Naive thymus-derived CD4-positive, alpha-beta T cell (primary cell): Measurements from ENCODE around the gene F10. TPM values are rescaled to one million over a fixed set of nuclear protein-coding genes. Genes with fewer than 3 reads are reported as not detected.
"Not testable (repeated sequence)": the region's sequence is repeated elsewhere in the genome, so short reads cannot be mapped to it uniquely, and the experiment has no call there.

Experiments
- ATAC-seq: fragments of 150-1000 bp; cut with Tn5 transposase; 2 replicates; pipeline ENCODE4 v1.10.0; 2021; ENCODE audit warnings: mild to moderate bottlenecking, moderate library complexity
- CTCF ChIA-PET: fragments of 350-600 bp; sonication (Branson Sonifier 250); formaldehyde crosslinking; loops from one replicate; lab custom pipeline; 2021; ENCODE audit warnings: antibody characterized with exemption; lab: Charles Lee
- POLR2A ChIA-PET: fragments of 350-600 bp; sonication (Branson Sonifier 250); formaldehyde crosslinking; loops from one replicate; lab custom pipeline; 2021; ENCODE audit warnings: antibody characterized with exemption, inconsistent platforms; lab: Charles Lee
- DNase-seq, 9 donors: peaks; one replicate each; pipeline versions ENCODE4 v3.0.0 to v3.0.0-alpha.2; 2020 to 2022; ENCODE audit warnings: mixed read lengths in 1 of 9
- H3K27ac ChIP-seq: one replicate; pipeline ENCODE4 v1.7.0; 2013; ENCODE audit warnings: mild to moderate bottlenecking, low read depth, low read length, moderate library complexity
- H3K27me3 ChIP-seq, 2 donors: one replicate each; pipeline ENCODE4 v1.7.0; 2013; ENCODE audit warnings: low read length in 2 of 2, mild to moderate bottlenecking in 2 of 2, moderate library complexity in 2 of 2; ENCODE audit not compliant: control insufficient read depth in 2 of 2, insufficient read depth in 2 of 2
- H3K36me3 ChIP-seq, 3 experiments: 1 replicate in 2 of 3; 2 replicates in 1 of 3; pipeline ENCODE4 v1.7.0; 2013; ENCODE audit warnings: low read length in 3 of 3, mild to moderate bottlenecking in 3 of 3, moderate library complexity in 1 of 3; ENCODE audit not compliant: insufficient read depth in 3 of 3, control insufficient read depth in 2 of 3
- H3K4me1 ChIP-seq, 2 donors: one replicate each; pipeline ENCODE4 v1.7.0; 2013; ENCODE audit warnings: low read length in 2 of 2, mild to moderate bottlenecking in 2 of 2, moderate library complexity in 1 of 2; ENCODE audit not compliant: control insufficient read depth in 2 of 2, insufficient read depth in 2 of 2
- H3K4me3 ChIP-seq: 2 replicates; pipeline ENCODE4 v1.7.0; 2013; ENCODE audit warnings: mild to moderate bottlenecking, low read length
- H3K9me3 ChIP-seq, 3 experiments: 1 replicate in 2 of 3; 2 replicates in 1 of 3; pipeline ENCODE4 v1.7.0; 2013; ENCODE audit warnings: low read length in 3 of 3; ENCODE audit not compliant: control insufficient read depth in 2 of 3
- H3K27ac Mint-ChIP-seq, 9 donors: one replicate each; pipeline ENCODE4 v1.8.0; 2020 to 2022; ENCODE audit warnings: mixed read lengths in 9 of 9, mild to moderate bottlenecking in 8 of 9, moderate library complexity in 5 of 9, inconsistent platforms in 2 of 9
- H3K27me3 Mint-ChIP-seq, 5 donors: one replicate each; pipeline ENCODE4 v1.8.0; 2021 to 2022; ENCODE audit warnings: mixed read lengths in 5 of 5, mild to moderate bottlenecking in 1 of 5
- H3K36me3 Mint-ChIP-seq, 5 donors: one replicate each; pipeline ENCODE4 v1.8.0; 2020 to 2022; ENCODE audit warnings: mixed read lengths in 5 of 5, mild to moderate bottlenecking in 3 of 5, inconsistent platforms in 1 of 5
- H3K4me1 Mint-ChIP-seq, 7 donors: one replicate each; pipeline ENCODE4 v1.8.0; 2020 to 2022; ENCODE audit warnings: mixed read lengths in 7 of 7, mild to moderate bottlenecking in 3 of 7, inconsistent platforms in 1 of 7
- H3K4me3 Mint-ChIP-seq, 10 donors: one replicate each; pipeline ENCODE4 v1.8.0; 2020 to 2022; ENCODE audit warnings: mild to moderate bottlenecking in 10 of 10, mixed read lengths in 10 of 10, moderate library complexity in 6 of 10, inconsistent platforms in 2 of 10
- H3K9me3 Mint-ChIP-seq, 11 donors: one replicate each; pipeline ENCODE4 v1.8.0; 2020 to 2022; ENCODE audit warnings: mixed read lengths in 11 of 11, mild to moderate bottlenecking in 4 of 11, inconsistent platforms in 1 of 11, moderate library complexity in 1 of 11
- intact Hi-C, 2 donors: fragments of 100-400 bp; cut with micrococcal nuclease; formaldehyde crosslinking; loops; one replicate each; pipeline ENCODE4 v1.15.1; 2023
- polyA plus RNA-seq, 2 donors: library from polyadenylated mRNA; unstranded; fragments of 300-500 nt; fragmentation: Illumina TruSeq; gene quantifications; one replicate each; pipeline ENCODE4 v1.2.3, GENCODE V29; 2021
- total RNA-seq, 6 experiments: library from RNA in 5 of 6; stranded (reverse) in 5 of 6; gene quantifications; 1 replicate in 5 of 6; 2 replicates in 1 of 6; pipeline ENCODE4 v1.2.3 and lab custom pipeline; 2021 to 2026

Gene F10
- total and polyA plus RNA-seq, 7 experiments from 2014 or later: not detected

DNA sequence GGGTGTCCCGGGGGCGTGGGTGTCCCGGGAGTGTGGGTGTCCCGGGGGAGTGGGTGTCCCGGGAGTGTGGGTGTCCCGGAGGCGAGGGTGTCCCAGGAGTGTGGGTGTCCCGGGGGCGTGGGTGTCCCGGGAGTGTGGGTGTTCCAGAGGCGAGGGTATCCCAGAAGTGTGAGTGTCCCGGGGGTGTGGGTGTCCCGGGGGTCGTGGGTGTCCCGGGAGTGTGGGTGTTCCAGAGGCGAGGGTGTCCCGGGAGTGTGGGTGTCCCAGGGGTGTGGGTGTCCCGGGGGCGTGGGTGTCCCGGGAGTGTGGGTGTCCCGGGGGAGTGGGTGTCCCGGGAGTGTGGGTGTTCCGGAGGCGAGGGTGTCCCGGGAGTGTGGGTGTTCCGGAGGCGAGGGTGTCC, 14.1 kb upstream of the F10 start:
- H3K27ac Mint-ChIP-seq, H3K4me1 ChIP-seq, H3K9me3 ChIP-seq, H3K27me3 ChIP-seq, H3K36me3 ChIP-seq, ATAC-seq, H3K4me1 Mint-ChIP-seq, DNase-seq, H3K36me3 Mint-ChIP-seq, H3K27me3 Mint-ChIP-seq, H3K27ac ChIP-seq, H3K4me3 Mint-ChIP-seq, POLR2A ChIA-PET, intact Hi-C loops, H3K4me3 ChIP-seq, H3K9me3 Mint-ChIP-seq, CTCF ChIA-PET: not testable (repeated sequence)

DNA sequence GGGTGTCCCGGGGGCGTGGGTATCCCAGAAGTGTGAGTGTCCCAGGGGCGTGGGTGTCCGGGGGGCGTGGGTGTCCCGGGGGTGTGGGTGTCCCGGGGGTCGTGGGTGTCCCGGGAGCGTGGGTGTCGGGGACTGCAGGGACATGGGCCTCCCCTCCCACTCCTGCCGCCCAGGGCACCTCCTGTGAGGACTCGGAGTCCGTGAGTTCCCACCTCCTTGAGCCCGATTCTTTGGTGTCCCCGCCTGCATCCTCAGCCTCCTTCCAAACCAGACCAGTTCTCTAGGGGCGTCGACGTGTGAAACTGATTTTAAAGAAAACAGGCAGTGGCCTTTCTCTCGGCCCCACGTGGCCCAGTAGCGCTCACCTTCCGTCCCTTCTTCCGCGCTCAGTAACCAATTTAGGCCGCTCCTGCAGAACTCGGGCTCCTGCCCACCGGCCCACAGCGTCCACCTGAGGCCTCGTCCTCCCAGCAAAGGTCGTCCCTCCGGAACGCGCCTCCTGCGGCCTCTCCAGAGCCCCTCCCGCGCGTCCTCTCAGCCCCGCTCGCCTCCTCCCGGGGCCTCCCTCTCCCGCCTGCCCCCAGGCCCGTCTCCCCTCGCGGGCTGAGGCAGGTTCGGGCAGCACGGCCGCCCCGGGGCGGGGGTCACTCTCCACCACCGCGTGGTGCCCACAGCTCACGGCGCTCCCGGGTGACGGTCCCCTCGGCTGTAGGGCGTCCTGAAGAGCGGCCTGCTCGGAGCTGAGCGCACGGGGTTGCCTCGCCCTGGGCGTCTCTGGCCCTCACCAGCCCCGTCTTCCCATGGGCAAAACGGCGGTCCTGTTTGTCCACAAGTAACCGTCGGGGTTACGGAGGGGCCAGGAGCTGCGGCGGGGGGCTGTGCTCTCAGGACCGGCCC, 13.2 kb upstream of the F10 start:
- DNase-seq: no peak
- H3K27ac Mint-ChIP-seq: no peak overlapping the region
- Histone ChIP-seq H3K27ac (no peak overlapping the region), H3K36me3 (no peaks in the 10 kb centered on the region), H3K4me1 (peaks cover 3 to 6% of the 10 kb centered on the region in 2 donors), H3K27me3 (peaks cover 0 to 8% of the 10 kb centered on the region in 2 donors), H3K4me3 (no peak overlapping the region), H3K9me3 (no peaks in the 10 kb centered on the region)
- POLR2A ChIA-PET: no interaction called here
- H3K27me3 Mint-ChIP-seq: peaks cover 0 to 6% (median 0%) of the 10 kb centered on the region in 5 donors
- peaks cover 0 to 3% (median 0%) of the 10 kb centered on the region in 7 donors for H3K4me1 Mint-ChIP-seq
- intact Hi-C loops: no loop called here
- H3K36me3 Mint-ChIP-seq: no peaks in the 10 kb centered on the region
- H3K4me3 Mint-ChIP-seq: peak overlapping the region in 7 of 10 donors; percentile 30 to 74 (median 55)
- H3K9me3 Mint-ChIP-seq: no peaks in the 10 kb centered on the region
- CTCF ChIA-PET: no interaction called here
- ATAC-seq: no peak

DNA sequence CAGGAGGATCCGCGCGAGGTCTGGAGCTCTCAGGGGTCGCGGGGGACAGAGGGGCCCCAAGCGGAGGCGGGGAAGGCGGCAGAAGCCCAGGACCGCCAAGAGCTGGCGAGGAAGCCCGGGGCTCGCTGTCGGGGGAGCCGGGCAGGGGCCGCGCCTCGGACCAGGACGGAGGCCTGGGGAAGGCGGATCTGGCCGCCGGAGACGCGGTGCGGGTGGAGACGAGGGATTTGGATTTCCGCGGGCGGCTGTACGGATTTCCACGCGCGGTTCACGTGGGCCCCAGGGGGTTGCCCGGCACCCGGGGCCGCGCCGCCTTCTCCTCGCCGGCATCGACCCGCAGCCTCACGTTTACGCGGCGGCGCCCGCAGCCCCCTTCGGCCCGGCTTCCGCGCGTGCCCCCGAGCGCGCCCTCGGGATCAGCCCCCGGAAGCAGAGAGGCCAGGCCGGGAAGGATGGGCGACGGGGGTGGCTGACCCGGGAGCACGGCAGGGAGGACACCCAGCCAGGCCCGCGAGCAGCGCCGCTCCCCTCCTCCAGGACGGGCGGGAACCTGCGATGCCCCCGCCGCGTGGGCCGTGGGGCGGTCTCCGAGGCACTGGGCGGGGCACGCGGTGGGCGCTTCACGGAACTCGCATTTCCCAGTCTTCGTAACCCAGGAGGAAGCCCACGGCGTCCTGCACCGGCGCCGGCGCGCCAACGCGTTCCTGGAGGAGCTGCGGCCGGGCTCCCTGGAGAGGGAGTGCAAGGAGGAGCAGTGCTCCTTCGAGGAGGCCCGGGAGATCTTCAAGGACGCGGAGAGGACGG, 12.3 kb upstream of the F10 start:
- ATAC-seq: peak; percentile 39

DNA sequence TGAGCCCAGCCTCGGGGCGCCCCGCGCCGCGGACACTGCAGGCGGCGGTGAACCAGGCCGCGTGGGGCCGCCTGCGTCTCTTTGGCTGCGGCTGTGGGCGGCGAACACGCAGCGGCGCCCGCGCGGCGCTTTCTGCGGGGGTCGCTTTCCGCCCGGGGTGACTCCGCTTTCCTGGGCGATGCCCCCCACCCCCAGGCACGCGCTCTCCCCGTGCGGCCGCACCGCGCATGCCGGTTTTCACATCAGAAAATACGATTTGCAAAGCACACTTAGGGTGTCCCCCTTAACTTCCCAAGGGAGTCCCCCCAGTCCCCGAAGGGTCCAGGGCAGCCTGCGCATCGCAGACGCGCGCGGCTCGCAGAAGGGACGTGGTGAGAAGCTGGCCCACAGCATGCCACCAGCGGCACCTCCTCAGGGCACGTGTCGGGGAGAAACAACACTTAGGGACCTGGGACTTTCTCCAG, 11.7 kb upstream of the F10 start:
- H3K4me3 Mint-ChIP-seq: peak overlapping the region in 7 of 10 donors; percentile 36 to 74 (median 56)
- POLR2A ChIA-PET: no interaction called here

More for the DNA sequence above, 12.3 kb upstream of the F10 start:
- no peaks in the 10 kb centered on the region for H3K9me3 ChIP-seq
- H3K36me3 Mint-ChIP-seq: no peaks in the 10 kb centered on the region
- H3K36me3 ChIP-seq: no peaks in the 10 kb centered on the region
- no peak overlapping the region for H3K27ac ChIP-seq
- intact Hi-C loops: no loop called here
- H3K4me3 Mint-ChIP-seq: peak overlapping the region in 5 of 10 donors; percentile 12 to 74 (median 54)
- H3K27ac Mint-ChIP-seq: no peak overlapping the region
- H3K27me3 ChIP-seq: peaks cover 0 to 8% of the 10 kb centered on the region in 2 donors
- peak overlapping the region; percentile 43 for H3K4me3 ChIP-seq
- ChIA-PET CTCF (no interaction called here), POLR2A (no interaction called here)
- no peaks in the 10 kb centered on the region for H3K9me3 Mint-ChIP-seq
- peaks cover 3 to 6% of the 10 kb centered on the region in 2 donors for H3K4me1 ChIP-seq
- H3K4me1 Mint-ChIP-seq: peaks cover 0 to 3% (median 0%) of the 10 kb centered on the region in 7 donors
- DNase-seq: peak in 4 of 9 donors; percentile 13 to 25 (median 18)
- peaks cover 0 to 6% (median 0%) of the 10 kb centered on the region in 5 donors for H3K27me3 Mint-ChIP-seq

DNA sequence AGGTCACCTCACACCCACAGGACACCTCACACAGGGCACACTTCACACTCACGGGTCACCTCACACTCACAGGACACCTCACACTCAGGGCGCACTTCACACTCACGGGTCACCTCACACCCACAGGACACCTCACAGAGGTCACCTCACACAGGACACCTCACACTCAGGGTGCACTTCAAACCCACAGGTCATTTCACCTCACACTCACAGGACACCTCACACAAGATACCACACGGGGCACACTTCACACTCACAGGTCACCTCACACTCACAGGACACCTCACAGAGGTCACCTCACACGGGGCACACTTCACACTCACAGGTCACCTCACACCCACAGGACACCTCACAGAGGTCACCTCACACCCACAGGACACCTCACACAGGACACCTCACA, 10.8 kb upstream of the F10 start:
- H3K27me3 Mint-ChIP-seq, intact Hi-C loops: not testable (repeated sequence)

More for the DNA sequence above, 11.7 kb upstream of the F10 start:
- no peaks in the 10 kb centered on the region for H3K9me3 Mint-ChIP-seq
- H3K4me3 ChIP-seq: peak overlapping the region; percentile 43
- no peak for DNase-seq
- ATAC-seq: peak; percentile 19
- CTCF ChIA-PET: no interaction called here
- H3K27ac ChIP-seq: no peak overlapping the region
- peaks cover 3 to 6% of the 10 kb centered on the region in 2 donors for H3K4me1 ChIP-seq
- peaks cover 0 to 3% (median 0%) of the 10 kb centered on the region in 7 donors for H3K4me1 Mint-ChIP-seq
- no peaks in the 10 kb centered on the region for H3K9me3 ChIP-seq
- no peaks in the 10 kb centered on the region for H3K36me3 Mint-ChIP-seq
- no peaks in the 10 kb centered on the region for H3K36me3 ChIP-seq
- peaks cover 0 to 6% (median 0%) of the 10 kb centered on the region in 5 donors for H3K27me3 Mint-ChIP-seq
- no peak overlapping the region for H3K27ac Mint-ChIP-seq
- peaks cover 0 to 8% of the 10 kb centered on the region in 2 donors for H3K27me3 ChIP-seq
- intact Hi-C loops: no loop called here

DNA sequence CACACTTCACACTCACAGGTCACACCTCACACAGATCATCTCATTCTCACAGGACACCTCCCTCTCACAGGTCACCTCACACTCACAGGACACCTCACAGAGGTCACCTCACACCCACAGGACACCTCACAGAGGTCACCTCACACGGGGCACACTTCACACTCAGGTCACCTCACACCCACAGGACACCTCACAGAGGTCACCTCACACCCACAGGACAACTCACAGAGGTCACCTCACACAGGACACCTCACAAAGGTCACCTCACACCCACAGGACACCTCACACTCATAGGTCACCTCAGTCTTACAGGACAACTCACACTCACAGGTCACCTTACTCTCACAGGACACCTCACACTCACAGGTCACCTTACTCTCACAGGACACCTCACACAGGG, 10.1 kb upstream of the F10 start:
- H3K27me3 Mint-ChIP-seq, H3K4me3 Mint-ChIP-seq, H3K36me3 Mint-ChIP-seq, CTCF ChIA-PET, H3K4me3 ChIP-seq, intact Hi-C loops, DNase-seq, H3K36me3 ChIP-seq, H3K27ac ChIP-seq, H3K27me3 ChIP-seq, H3K9me3 ChIP-seq, H3K4me1 Mint-ChIP-seq, H3K4me1 ChIP-seq, POLR2A ChIA-PET, ATAC-seq, H3K9me3 Mint-ChIP-seq, H3K27ac Mint-ChIP-seq: not testable (repeated sequence)

More for the DNA sequence above, 10.8 kb upstream of the F10 start:
- H3K4me1 Mint-ChIP-seq, POLR2A ChIA-PET, H3K9me3 Mint-ChIP-seq, H3K27me3 ChIP-seq, ATAC-seq, H3K27ac Mint-ChIP-seq, H3K4me3 ChIP-seq, CTCF ChIA-PET, H3K36me3 Mint-ChIP-seq, DNase-seq, H3K27ac ChIP-seq, H3K9me3 ChIP-seq, H3K36me3 ChIP-seq, H3K4me1 ChIP-seq, H3K4me3 Mint-ChIP-seq: not testable (repeated sequence)
